IMR-90 (cell line): ENCODE results near the gene PRKCG. TPM values are rescaled to one million over a fixed set of nuclear protein-coding genes. Genes with fewer than 3 reads are reported as not detected.

Experiments
- ATAC-seq: fragments of 200-7000 bp; cut with Tn5 transposase; 2 replicates; pipeline ENCODE4 v1.9.1; 2020; ENCODE audit warnings: low read depth, mild to moderate bottlenecking, moderate library complexity
- BruUV-seq: library from RNA; stranded (reverse); fragments of 400-500 nt; replicated peaks from 2 replicates; lab custom pipeline; 2021; lab: Mats Ljungman, UMichigan
- CTCF ChIA-PET: fragments of 300-600 bp; formaldehyde crosslinking; extraction: SDS; loops from one replicate; lab custom pipeline; 2021; ENCODE audit warnings: antibody characterized with exemption; lab: Yijun Ruan, JAX
- POLR2A ChIA-PET: fragments of 300-600 bp; sonication (Branson Sonifier 250); formaldehyde crosslinking; loops from one replicate; lab custom pipeline; 2022; ENCODE audit warnings: antibody characterized with exemption; ENCODE audit not compliant: unreplicated experiment; lab: Charles Lee
- DNase-seq: peaks from one replicate; pipeline ENCODE4 v3.0.0; 2013
- H2AFZ ChIP-seq: replicated peaks from 2 replicates; pipeline ENCODE3; 2013; ENCODE audit warnings: low read length, mild to moderate bottlenecking; ENCODE audit not compliant: poor library complexity
- H2AK5ac ChIP-seq: 2 replicates; pipeline ENCODE4 v1.6.1; 2013; ENCODE audit warnings: low read depth, low read length, inconsistent platforms
- H2AK9ac ChIP-seq: replicated peaks from 2 replicates; pipeline ENCODE3; 2013; ENCODE audit warnings: mild to moderate bottlenecking, low read depth, low read length, moderate library complexity; ENCODE audit not compliant: poor library complexity
- H2BK120ac ChIP-seq: 2 replicates; pipeline ENCODE4 v1.6.1; 2013; ENCODE audit warnings: low read depth, low read length, inconsistent platforms
- H2BK15ac ChIP-seq: 3 replicates; pipeline ENCODE4 v1.6.1; 2013; ENCODE audit warnings: low read depth, low read length, inconsistent platforms
- H2BK20ac ChIP-seq: 2 replicates; pipeline ENCODE4 v1.6.1; 2013; ENCODE audit warnings: low read depth, mild to moderate bottlenecking, inconsistent platforms, low read length, moderate library complexity
- H2BK5ac ChIP-seq: 2 replicates; pipeline ENCODE4 v1.6.1; 2013; ENCODE audit warnings: mild to moderate bottlenecking, low read depth, low read length, inconsistent platforms; ENCODE audit not compliant: poor library complexity, severe bottlenecking
- H3K14ac ChIP-seq: replicated peaks from 2 replicates; pipeline ENCODE4 v1.6.1; 2013; ENCODE audit warnings: low read depth, low read length, inconsistent platforms
- H3K18ac ChIP-seq: 2 replicates; pipeline ENCODE4 v1.6.1; 2013; ENCODE audit warnings: low read depth, low read length, control low read depth
- H3K23ac ChIP-seq: 2 replicates; pipeline ENCODE4 v1.6.1; 2013; ENCODE audit warnings: low read depth, low read length, inconsistent platforms
- H3K27ac ChIP-seq: 2 replicates; pipeline ENCODE4 v1.5.1; 2013; ENCODE audit warnings: mild to moderate bottlenecking, control low read depth, low read length; ENCODE audit not compliant: insufficient read depth
- H3K27me3 ChIP-seq: 2 replicates; pipeline ENCODE4 v1.6.1; 2013; ENCODE audit warnings: low read length; ENCODE audit not compliant: control insufficient read depth, insufficient read depth
- H3K36me3 ChIP-seq: 2 replicates; pipeline ENCODE4 v1.6.1; 2013; ENCODE audit warnings: low read length, mixed read lengths; ENCODE audit not compliant: control insufficient read depth, insufficient read depth
- H3K4ac ChIP-seq: 2 replicates; pipeline ENCODE4 v1.6.1; 2013; ENCODE audit warnings: low read depth, low read length, inconsistent platforms
- H3K4me1 ChIP-seq: 2 replicates; pipeline ENCODE4 v1.6.1; 2013; ENCODE audit warnings: low read length, mixed read lengths; ENCODE audit not compliant: control insufficient read depth, insufficient read depth
- H3K4me2 ChIP-seq: 2 replicates; pipeline ENCODE4 v1.6.1; 2013; ENCODE audit warnings: low read depth, mild to moderate bottlenecking, control low read depth, low read length, moderate library complexity
- H3K4me3 ChIP-seq: 2 replicates; pipeline ENCODE4 v1.5.1; 2013; ENCODE audit warnings: low read depth, mild to moderate bottlenecking, control low read depth, low read length, moderate library complexity; ENCODE audit not compliant: insufficient read depth
- H3K56ac ChIP-seq: 2 replicates; pipeline ENCODE4 v1.6.1; 2013; ENCODE audit warnings: low read length, inconsistent platforms; ENCODE audit not compliant: insufficient read depth; ENCODE audit errors: extremely low read depth
- H3K79me1 ChIP-seq, 2 experiments: 2 replicates each; pipeline ENCODE4 v1.6.1; 2013; ENCODE audit warnings: low read length in 2 of 2, inconsistent platforms in 1 of 2, low read depth in 1 of 2
- H3K9ac ChIP-seq: 2 replicates; pipeline ENCODE4 v1.6.1; 2013; ENCODE audit warnings: low read depth, low read length, control low read depth
- H3K9me1 ChIP-seq: 2 replicates; pipeline ENCODE4 v1.6.1; 2013; ENCODE audit warnings: low read length, inconsistent platforms; ENCODE audit not compliant: insufficient read depth
- H3K9me3 ChIP-seq: 2 replicates; pipeline ENCODE4 v1.6.1; 2013; ENCODE audit warnings: low read length; ENCODE audit not compliant: control insufficient read depth, insufficient read depth
- H4K20me1 ChIP-seq: 2 replicates; pipeline ENCODE4 v1.6.1; 2013; ENCODE audit warnings: low read length, inconsistent platforms; ENCODE audit not compliant: insufficient read depth
- H4K5ac ChIP-seq: 2 replicates; pipeline ENCODE4 v1.6.1; 2013; ENCODE audit warnings: mild to moderate bottlenecking, low read depth, low read length, control low read depth
- H4K8ac ChIP-seq, 2 experiments: 2 replicates each; pipeline ENCODE4 v1.6.1; 2013; ENCODE audit warnings: low read depth in 2 of 2, low read length in 2 of 2, control low read depth in 1 of 2, inconsistent platforms in 1 of 2
- H4K91ac ChIP-seq: 2 replicates; pipeline ENCODE4 v1.6.1; 2013; ENCODE audit warnings: low read depth, low read length, inconsistent platforms; ENCODE audit not compliant: insufficient read depth
- BHLHE40 ChIP-seq: fragments of 150-350 bp; IDR thresholded peaks from 2 replicates; pipeline ENCODE4 v1.6.1; 2016; ENCODE audit warnings: mild to moderate bottlenecking, low read depth, low read length
- CEBPB ChIP-seq: IDR thresholded peaks from 2 replicates; pipeline ENCODE4 v1.6.1; 2012; ENCODE audit warnings: low read depth, low read length, improper control_type of control experiment
- CHD1 ChIP-seq: IDR thresholded peaks from 2 replicates; pipeline ENCODE4 v1.6.1; 2012; ENCODE audit warnings: low read depth, low read length, improper control_type of control experiment
- FOS ChIP-seq: fragments of 150-350 bp; IDR thresholded peaks from 2 replicates; pipeline ENCODE4 v1.6.1; 2016; ENCODE audit warnings: low read depth, low read length
- MAFK ChIP-seq: IDR thresholded peaks from 2 replicates; pipeline ENCODE4 v1.6.1; 2012; ENCODE audit warnings: low read depth, low read length, improper control_type of control experiment
- MAZ ChIP-seq: IDR thresholded peaks from 2 replicates; pipeline ENCODE4 v1.6.1; 2012; ENCODE audit warnings: low read depth, mild to moderate bottlenecking, low read length, improper control_type of control experiment, moderate library complexity, borderline replicate concordance
- MXI1 ChIP-seq: IDR thresholded peaks from 2 replicates; pipeline ENCODE4 v1.6.1; 2012; ENCODE audit warnings: low read depth, mild to moderate bottlenecking, low read length, moderate library complexity, borderline replicate concordance
- NFE2L2 ChIP-seq: fragments of 150-350 bp; IDR thresholded peaks from 2 replicates; pipeline ENCODE4 v1.6.1; 2016; ENCODE audit warnings: low read depth, mild to moderate bottlenecking, low read length
- POLR2A ChIP-seq: IDR thresholded peaks from 2 replicates; pipeline ENCODE4 v1.6.1; 2012; ENCODE audit warnings: mild to moderate bottlenecking, low read depth, low read length
- RAD21 ChIP-seq: IDR thresholded peaks from 2 replicates; pipeline ENCODE4 v1.6.1; 2012; ENCODE audit warnings: low read length, improper control_type of control experiment
- RCOR1 ChIP-seq: IDR thresholded peaks from 2 replicates; pipeline ENCODE4 v1.6.1; 2012; ENCODE audit warnings: mild to moderate bottlenecking, low read length, improper control_type of control experiment; ENCODE audit not compliant: insufficient replicate concordance
- RFX5 ChIP-seq: IDR thresholded peaks from 2 replicates; pipeline ENCODE4 v1.8.0; 2012; ENCODE audit warnings: low read depth, mild to moderate bottlenecking, low read length, moderate library complexity
- SMC3 ChIP-seq: fragments of 150-350 bp; IDR thresholded peaks from 2 replicates; pipeline ENCODE4 v1.6.1; 2016; ENCODE audit warnings: low read depth, mild to moderate bottlenecking, antibody characterized with exemption, low read length, moderate library complexity
- WGBS, 2 experiments: methylation state at CpG; one replicate each; pipeline versions ENCODE4 v1.1.5 to v1.1.7; 2013; ENCODE audit warnings: missing lambda C conversion rate in 2 of 2; ENCODE audit not compliant: insufficient read length in 1 of 2; ENCODE audit errors: extremely low coverage in 2 of 2; 5-methylcytosine and 5-hydroxymethylcytosine counted together
- dilution Hi-C: fragments of 300-500 bp; cut with HindIII; formaldehyde crosslinking; loops from one replicate; pipeline ENCODE4 v1.14.3; 2018; ENCODE audit warnings: low sequenced_read_pairs; ENCODE audit not compliant: unreplicated experiment
- in situ Hi-C: fragments of 300-500 bp; cut with MboI; formaldehyde crosslinking; loops from 3 replicates; pipeline ENCODE4 v1.14.3; 2019; ENCODE audit warnings: low sequenced_read_pairs, inconsistent platforms, mixed read lengths
- intact Hi-C: fragments of 100-400 bp; cut with micrococcal nuclease; formaldehyde crosslinking; loops from 2 replicates; pipeline ENCODE4 v1.10.0; 2022
- polyA plus RNA-seq, 3 experiments: library from polyadenylated mRNA; depleted of rRNA; stranded (reverse); fragments of >200 nt; gene quantifications; 2 replicates each; pipeline ENCODE4 v1.2.3, GENCODE V29; 2012; ENCODE audit warnings: low replicate concordance in 1 of 3
- total RNA-seq: library from RNA; depleted of rRNA; stranded (reverse); fragments of >200 nt; gene quantifications from 2 replicates; pipeline ENCODE4 v1.2.3, GENCODE V29; 2012
- TF ChIP-seq, protein P1 (sequence below): fragments of 150-350 bp; IDR thresholded peaks from 2 replicates; pipeline ENCODE4 v1.6.1; 2016; ENCODE audit warnings: low read depth, mild to moderate bottlenecking, low read length, moderate library complexity, borderline replicate concordance
- TF ChIP-seq, protein P2 (sequence below): fragments of 150-350 bp; IDR thresholded peaks from 2 replicates; pipeline ENCODE4 v1.6.1; 2017; ENCODE audit warnings: mild to moderate bottlenecking, antibody characterized with exemption, low read length, low read depth
- TF ChIP-seq, protein P3 (sequence below): conservative IDR thresholded peaks from 2 replicates; pipeline ENCODE4 v1.5.1; 2012; ENCODE audit warnings: mild to moderate bottlenecking, low read depth, low read length, improper control_type of control experiment

Gene PRKCG
- total and polyA plus RNA-seq, 2 of the 4 experiments (the other 2 are of a cell fraction), result not detected

DNA sequence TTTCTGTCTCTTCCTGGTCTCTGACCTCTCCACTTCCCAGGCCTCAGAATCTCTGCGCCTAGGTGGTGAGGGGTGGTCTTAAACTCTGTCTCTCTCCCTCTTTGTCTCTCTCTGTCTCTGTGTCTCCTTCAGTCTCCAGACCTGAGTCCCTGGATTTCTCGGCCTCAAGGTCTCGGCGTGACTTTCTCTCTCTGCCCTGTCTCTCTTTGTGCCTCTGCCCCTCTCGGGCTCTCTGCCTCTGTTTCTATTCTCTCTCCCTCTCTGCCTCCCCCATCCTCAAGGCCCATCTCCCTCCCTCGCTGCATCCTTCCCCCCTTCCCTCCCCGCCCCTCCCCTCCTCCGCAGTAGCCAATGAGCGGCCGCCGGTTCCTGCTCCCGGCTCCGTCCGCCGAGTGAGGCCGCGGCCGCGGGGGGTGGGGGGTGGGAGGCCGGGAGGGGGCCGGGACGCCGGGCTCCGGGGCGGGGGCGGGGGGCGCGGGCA, 27.0 kb downstream of the PRKCG start, which contains the start of gene CACNG7:
Gene CACNG7, plus strand, starts transcription at position 344 of the 481 bp plus-strand sequence. CDS start 3,554 bp downstream, outside the sequence.
- 0% methylated on average over 3 of the region's 28 CpGs; no CpG with 5 or more reads in 1 of the 2 experiments for WGBS, 2 experiments
- Histone ChIP-seq H3K9me3 (no peaks in the 10 kb centered on the region), H2BK120ac (no peak within 1 kb of the TSS), H2AK9ac (no peak within 1 kb of the TSS), H3K27me3 (peaks cover 31% of the 10 kb centered on the region), H3K36me3 (no peaks in the 10 kb centered on the region), H2AFZ (peak within 1 kb of the TSS; percentile 79), H3K23ac (0 out of 2 replicates have a peak within 1 kb of the TSS, but pooled peaks have one; percentile 16), H3K9ac (peak within 1 kb of the TSS; percentile 59; the same call in 1 of the 2 replicates), H4K20me1 (no peaks in the 10 kb centered on the region), H3K14ac (0 out of 2 replicates have a peak within 1 kb of the TSS, but pooled peaks have one; percentile 71), H3K56ac (no peak within 1 kb of the TSS), H3K4ac (no peak within 1 kb of the TSS), H2BK20ac (no peak within 1 kb of the TSS), H4K5ac (no peak within 1 kb of the TSS; the same call in 1 of the 2 replicates), H3K79me1 (no peaks in the 10 kb centered on the region), H3K18ac (no peak within 1 kb of the TSS), H2BK15ac (no peak within 1 kb of the TSS), H3K4me1 (peaks cover 5% of the 10 kb centered on the region; the same call in 1 of the 2 replicates), H3K27ac (no peak within 1 kb of the TSS; the same call in 1 of the 2 replicates), H4K8ac (peak within 1 kb of the TSS in 1 of 2 experiments; percentile 53; a peak in 1 of 4 replicates), H3K4me3 (peak within 1 kb of the TSS; percentile 61), H3K4me2 (peak within 1 kb of the TSS; percentile 86), H3K9me1 (no peaks in the 10 kb centered on the region), H2BK5ac (no peak within 1 kb of the TSS), H2AK5ac (no peak within 1 kb of the TSS), H4K91ac (no peak within 1 kb of the TSS)
- in situ Hi-C loops, result no loop called here
- intact Hi-C loops, result no loop called here
- ATAC-seq, result peak; percentile 42
- dilution Hi-C loops, result no loop called here
- ChIA-PET CTCF (no interaction called here), POLR2A (no interaction called here)
- DNase-seq, result no peak
- TF ChIP-seq, protein P1, sequence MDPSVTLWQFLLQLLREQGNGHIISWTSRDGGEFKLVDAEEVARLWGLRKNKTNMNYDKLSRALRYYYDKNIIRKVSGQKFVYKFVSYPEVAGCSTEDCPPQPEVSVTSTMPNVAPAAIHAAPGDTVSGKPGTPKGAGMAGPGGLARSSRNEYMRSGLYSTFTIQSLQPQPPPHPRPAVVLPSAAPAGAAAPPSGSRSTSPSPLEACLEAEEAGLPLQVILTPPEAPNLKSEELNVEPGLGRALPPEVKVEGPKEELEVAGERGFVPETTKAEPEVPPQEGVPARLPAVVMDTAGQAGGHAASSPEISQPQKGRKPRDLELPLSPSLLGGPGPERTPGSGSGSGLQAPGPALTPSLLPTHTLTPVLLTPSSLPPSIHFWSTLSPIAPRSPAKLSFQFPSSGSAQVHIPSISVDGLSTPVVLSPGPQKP, result no peak
- TF ChIP-seq, protein P2, sequence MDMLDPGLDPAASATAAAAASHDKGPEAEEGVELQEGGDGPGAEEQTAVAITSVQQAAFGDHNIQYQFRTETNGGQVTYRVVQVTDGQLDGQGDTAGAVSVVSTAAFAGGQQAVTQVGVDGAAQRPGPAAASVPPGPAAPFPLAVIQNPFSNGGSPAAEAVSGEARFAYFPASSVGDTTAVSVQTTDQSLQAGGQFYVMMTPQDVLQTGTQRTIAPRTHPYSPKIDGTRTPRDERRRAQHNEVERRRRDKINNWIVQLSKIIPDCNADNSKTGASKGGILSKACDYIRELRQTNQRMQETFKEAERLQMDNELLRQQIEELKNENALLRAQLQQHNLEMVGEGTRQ, result no peak
- TF ChIP-seq SMC3, result no peak
- no peak for TF ChIP-seq MXI1
- TF ChIP-seq MAFK, result no peak
- TF ChIP-seq RFX5, result no peak
- TF ChIP-seq, protein P3, sequence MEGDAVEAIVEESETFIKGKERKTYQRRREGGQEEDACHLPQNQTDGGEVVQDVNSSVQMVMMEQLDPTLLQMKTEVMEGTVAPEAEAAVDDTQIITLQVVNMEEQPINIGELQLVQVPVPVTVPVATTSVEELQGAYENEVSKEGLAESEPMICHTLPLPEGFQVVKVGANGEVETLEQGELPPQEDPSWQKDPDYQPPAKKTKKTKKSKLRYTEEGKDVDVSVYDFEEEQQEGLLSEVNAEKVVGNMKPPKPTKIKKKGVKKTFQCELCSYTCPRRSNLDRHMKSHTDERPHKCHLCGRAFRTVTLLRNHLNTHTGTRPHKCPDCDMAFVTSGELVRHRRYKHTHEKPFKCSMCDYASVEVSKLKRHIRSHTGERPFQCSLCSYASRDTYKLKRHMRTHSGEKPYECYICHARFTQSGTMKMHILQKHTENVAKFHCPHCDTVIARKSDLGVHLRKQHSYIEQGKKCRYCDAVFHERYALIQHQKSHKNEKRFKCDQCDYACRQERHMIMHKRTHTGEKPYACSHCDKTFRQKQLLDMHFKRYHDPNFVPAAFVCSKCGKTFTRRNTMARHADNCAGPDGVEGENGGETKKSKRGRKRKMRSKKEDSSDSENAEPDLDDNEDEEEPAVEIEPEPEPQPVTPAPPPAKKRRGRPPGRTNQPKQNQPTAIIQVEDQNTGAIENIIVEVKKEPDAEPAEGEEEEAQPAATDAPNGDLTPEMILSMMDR, result no peak
- TF ChIP-seq CEBPB, result no peak
- TF ChIP-seq BHLHE40, result no peak
- TF ChIP-seq RCOR1, result no peak
- TF ChIP-seq NFE2L2, result no peak
- TF ChIP-seq POLR2A, result no peak
- no peak for TF ChIP-seq CHD1
- no peak for TF ChIP-seq RAD21
- TF ChIP-seq MAZ, result no peak
- no peak for TF ChIP-seq FOS
- no TSS peak for BruUV-seq
